Measurements from ENCODE around the gene UBE2I.

UBE2I gene

DNA sequence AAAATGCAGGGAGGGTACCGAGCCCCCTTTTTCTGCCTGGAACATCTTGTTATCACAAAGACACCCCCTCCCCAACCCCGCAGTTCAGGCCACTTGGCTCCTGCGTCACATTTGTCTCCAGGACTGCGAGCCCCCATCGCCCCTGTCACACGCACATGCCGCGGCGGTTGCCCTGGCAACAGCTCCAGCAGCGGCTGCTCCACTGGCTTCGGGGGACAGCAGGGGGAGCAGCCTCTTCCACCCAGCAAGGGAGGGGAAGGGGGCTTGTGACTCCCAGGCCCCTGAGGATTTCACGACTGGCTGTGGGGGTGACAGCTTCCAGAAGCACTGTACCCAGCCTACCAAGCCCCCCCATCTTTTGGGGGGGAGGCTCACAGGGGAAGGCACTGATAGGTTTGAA lies 26.6 kb downstream of the UBE2I start:
- TF ChIP-seq, protein P1, sequence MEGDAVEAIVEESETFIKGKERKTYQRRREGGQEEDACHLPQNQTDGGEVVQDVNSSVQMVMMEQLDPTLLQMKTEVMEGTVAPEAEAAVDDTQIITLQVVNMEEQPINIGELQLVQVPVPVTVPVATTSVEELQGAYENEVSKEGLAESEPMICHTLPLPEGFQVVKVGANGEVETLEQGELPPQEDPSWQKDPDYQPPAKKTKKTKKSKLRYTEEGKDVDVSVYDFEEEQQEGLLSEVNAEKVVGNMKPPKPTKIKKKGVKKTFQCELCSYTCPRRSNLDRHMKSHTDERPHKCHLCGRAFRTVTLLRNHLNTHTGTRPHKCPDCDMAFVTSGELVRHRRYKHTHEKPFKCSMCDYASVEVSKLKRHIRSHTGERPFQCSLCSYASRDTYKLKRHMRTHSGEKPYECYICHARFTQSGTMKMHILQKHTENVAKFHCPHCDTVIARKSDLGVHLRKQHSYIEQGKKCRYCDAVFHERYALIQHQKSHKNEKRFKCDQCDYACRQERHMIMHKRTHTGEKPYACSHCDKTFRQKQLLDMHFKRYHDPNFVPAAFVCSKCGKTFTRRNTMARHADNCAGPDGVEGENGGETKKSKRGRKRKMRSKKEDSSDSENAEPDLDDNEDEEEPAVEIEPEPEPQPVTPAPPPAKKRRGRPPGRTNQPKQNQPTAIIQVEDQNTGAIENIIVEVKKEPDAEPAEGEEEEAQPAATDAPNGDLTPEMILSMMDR (IDR thresholded peaks at IDR 0.05) = no peak

DNA sequence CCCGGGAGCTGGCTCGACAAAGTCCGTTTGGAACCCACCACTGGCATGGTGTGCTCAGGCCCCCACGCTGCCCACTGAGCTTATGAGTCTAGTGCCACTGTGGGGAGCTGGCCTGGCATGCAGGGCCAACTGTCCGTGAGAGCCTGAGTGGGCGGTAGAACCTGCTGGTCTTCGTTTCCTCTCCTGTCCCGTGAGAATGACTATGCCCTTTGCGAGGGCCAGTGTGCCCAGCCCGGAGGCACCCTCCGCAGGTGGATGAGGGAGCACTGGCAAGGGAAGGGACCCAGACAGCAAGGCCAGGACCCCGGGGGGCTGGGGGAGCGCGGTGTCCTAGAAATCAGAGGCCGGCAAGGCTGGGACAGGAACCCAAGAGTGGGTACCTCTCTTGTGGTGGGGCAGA lies 27.2 kb downstream of the UBE2I start:
- TF ChIP-seq, protein P1 (IDR thresholded peaks at IDR 0.05) = no peak

DNA sequence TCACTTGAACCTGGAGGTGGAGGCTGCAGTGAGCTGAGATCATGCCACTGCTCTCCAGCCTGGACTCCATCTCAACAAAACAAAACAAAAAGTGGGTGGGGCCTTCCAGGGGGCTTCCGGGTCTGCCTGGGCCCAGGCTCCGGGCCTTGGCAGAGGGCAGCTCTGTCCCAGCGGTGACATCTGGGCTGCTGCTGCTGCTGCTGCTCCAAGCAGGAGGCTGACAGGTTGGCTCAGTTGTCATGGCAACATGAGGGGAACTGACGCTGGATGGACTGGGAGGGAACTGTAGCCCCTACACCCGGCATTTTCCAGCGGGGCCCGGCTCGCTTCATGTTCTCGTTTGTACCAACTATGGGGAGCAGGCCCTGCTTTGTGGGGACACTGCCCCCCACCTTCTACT lies 28.1 kb downstream of the UBE2I start:
- TF ChIP-seq, protein P1 (IDR thresholded peaks at IDR 0.05) = no peak

DNA sequence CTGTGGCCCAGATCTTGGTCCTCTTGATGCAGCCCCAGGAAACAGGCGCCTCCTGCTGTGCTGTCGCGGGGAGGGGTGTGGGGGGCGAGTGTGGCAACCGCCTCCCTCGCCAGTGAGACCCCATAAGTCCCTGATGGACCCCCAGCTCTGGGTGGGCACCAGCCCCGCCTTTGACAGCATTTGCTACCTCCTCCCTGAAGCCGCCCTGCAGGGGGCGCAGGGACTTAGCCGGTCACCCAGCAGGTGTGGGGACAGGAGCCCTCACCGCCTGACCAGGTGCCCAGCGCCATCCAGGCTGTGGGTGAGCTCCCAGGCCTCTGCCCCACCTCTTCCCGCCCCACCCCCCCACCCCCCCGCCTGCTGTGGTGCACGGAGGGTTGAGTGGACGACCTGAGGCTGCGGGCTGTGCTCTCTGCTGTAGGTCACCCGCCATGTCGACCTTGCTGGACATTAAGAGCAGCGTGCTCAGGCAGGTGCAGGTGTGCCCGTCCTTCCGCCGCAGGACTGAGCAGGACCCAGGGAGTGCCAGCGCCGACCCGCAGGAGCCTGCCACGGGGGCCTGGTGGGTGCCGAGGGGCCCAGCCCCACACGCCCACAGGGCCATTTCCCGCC lies 28.8 kb downstream of the UBE2I start:
- TF ChIP-seq, protein P1 (IDR thresholded peaks at IDR 0.05) = peak; percentile 67

DNA sequence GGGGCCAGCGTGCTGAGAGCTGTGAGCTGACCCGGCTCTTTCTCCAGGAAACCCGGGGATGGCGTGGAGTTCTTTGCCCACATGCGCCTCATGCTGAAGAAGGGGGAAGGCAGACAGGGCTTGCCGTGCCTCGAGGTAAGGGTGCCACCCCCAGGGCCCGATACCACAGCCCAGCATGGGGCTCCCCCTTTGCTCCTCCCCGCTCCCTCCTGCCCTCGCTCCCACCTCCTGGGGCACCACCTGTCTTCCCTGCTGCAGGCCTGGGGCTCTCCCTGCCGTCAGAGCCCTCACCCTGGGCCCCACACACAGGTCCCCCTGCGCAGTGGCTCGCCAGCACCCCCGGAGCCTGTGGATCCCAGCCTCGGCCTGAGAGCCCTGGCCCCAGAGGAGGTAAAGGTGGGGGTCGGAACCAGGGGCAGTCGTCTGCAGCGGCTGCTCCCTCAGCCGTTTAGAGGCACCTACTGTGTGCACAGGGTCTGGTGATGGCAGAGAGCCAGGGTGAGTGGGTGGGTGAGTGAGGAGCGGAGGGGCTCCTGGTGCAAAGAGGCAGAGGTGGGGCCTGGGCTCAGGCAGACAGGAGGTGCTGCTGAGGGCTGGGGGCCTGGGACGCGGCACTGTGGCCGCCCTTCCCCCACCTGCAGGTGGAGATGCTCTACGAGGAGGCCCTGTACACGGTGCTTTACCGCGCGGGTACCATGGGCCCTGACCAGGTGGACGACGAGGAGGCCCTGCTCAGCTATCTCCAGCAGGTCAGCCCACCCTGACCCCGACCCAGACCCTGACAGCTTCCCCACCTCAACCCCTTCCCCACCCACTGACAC lies 29.6 kb downstream of the UBE2I start:
- TF ChIP-seq, protein P1 (IDR thresholded peaks at IDR 0.05) = no peak

DNA sequence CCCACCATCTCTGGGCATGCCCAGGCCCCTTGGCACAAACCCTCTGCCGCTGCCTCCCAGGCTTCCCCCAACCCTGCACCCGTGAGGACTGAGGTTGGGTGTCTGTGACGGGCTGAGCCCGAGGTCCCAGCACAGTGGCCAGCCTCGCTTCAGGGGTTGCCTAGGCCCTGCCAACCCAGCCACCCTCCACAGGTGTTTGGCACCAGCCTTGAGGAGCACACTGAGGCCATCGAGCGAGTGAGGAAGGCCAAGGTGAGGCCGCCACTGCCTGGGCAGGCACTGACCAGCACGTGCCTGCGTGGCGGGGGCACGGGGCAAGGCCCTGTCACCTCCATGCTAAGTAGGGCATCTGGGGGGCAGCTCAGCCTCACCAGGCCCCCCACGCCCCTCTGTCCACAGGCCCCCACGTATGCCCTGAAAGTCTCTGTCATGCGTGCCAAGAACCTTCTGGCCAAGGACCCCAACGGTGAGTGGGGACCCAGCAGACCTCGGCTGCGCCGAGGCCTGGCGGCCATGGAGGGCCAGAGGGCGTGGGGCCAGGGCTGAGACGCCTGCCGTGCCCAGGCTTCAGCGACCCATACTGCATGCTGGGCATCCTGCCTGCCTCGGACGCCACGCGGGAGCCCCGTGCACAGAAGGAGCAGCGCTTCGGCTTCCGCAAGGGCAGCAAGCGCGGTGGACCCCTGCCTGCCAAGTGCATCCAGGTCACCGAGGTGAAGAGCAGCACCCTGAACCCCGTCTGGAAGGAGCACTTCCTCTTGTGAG lies 31.5 kb downstream of the UBE2I start:
- TF ChIP-seq, protein P1 (IDR thresholded peaks at IDR 0.05) = no peak

DNA sequence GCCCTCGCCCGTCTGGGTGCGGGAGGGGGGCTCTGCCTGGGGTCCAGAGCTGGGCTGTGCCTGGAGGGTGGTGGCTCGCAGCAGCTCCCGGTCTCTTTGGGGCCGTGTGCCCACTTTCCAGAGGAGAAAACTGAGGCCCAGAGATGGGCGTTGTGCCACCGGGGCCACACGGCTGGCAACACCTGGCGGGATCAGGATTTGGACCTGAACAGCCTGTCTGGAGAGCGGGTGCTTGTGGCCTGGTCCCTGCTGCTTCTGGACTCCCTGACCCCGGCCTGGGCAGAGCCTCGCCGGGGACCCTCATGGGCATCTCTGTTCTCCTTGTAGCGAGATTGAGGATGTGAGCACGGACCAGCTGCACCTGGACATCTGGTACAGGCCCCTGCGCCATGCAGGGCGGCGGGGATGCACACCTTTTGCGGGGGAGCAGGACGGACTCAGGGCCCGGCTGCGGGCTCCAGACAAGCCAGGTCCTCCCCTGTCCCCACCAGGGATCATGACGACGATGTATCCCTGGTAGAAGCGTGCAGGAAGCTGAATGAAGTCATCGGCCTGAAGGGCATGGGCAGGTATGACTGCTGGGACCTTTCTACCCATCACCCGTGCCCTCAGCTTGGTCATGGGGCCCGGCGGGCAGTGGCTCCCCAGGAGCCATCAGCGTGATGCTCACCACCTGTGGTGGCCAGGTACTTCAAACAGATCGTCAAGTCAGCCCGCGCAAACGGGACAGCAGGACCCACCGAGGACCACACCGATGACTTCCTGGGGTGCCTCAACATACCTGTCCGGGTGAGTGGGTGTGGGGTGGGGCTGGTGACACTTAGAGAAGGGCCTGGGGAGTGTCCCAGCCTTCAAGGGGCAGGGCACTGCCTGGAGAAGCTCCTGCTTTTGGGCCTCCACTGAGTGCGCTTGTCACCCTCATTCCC lies 32.3 kb downstream of the UBE2I start:
- TF ChIP-seq, protein P1 (IDR thresholded peaks at IDR 0.05) = no peak
